ENCODE results near the gene CLECL1. TPM values are rescaled to one million over a fixed set of nuclear protein-coding genes. Genes with fewer than 3 reads are reported as not detected.

The CLECL1 gene
- total RNA-seq, 1 experiment from 2014 or later, result not detected

- TF ChIP-seq ZBTB33 (IDR thresholded peaks at IDR 0.05; ENCODE audit: extremely low read depth, insufficient replicate concordance, low read length) (no peak), ZFX (IDR thresholded peaks at IDR 0.05) (no peak), ZNF274 (IDR thresholded peaks at IDR 0.05; ENCODE audit: low read depth, low read length) (no peak)
Measured at GRCh38 chr12:9762369-9762768, 29.5 kb upstream of the CLECL1 start (continued).

GRCh38 chr12:9761419-9761781 lies 28.5 kb upstream of the CLECL1 start:
- peaks cover 64% of the 10 kb centered on the region for H3K27me3 ChIP-seq (ENCODE audit: insufficient read depth, low read length)
- no peak for DNase-seq (ENCODE audit: low read depth, low spot score)
- no peaks in the 10 kb centered on the region for H3K4me1 ChIP-seq (ENCODE audit: control insufficient read depth in 1 of 2, insufficient read depth in 2 of 2, low read length in 2 of 2)
- no TSS peak for BruUV-seq (replicated peaks)
- ChIA-PET RAD21 (ENCODE audit: low non-redundant PET in 1 of 2, low total read pairs in 2 of 2, uncharacterized antibody in 2 of 2, unreplicated experiment in 2 of 2) (no interaction called here), POLR2A (no interaction called here), CTCF (interaction anchor here (4.1 kb wide), 1 partner anchor 10 kb away, joined by 21 read pairs; no protein-coding TSS in a partner anchor)
- TF ChIP-seq CTCF (IDR thresholded peaks at IDR 0.05 in 2 of 3, conservative IDR thresholded peaks at IDR 0.05 in 1 of 3; ENCODE audit: borderline replicate concordance in 1 of 3, insufficient read depth in 1 of 3, low read depth in 2 of 3, low read length in 2 of 3) (no peak), JUND (IDR thresholded peaks at IDR 0.05) (no peak), ZFX (IDR thresholded peaks at IDR 0.05) (no peak), ATF3 (IDR thresholded peaks at IDR 0.05) (no peak), CEBPB (IDR thresholded peaks at IDR 0.05; ENCODE audit: low read depth) (no peak), YY1 (IDR thresholded peaks at IDR 0.05; ENCODE audit: extremely low read depth, insufficient replicate concordance, low read depth, low read length) (no peak), REST (IDR thresholded peaks at IDR 0.05; ENCODE audit: low read depth) (no peak)
- no peaks in the 10 kb centered on the region for H3K79me2 ChIP-seq (ENCODE audit: insufficient read depth, low read length)
- H3K9ac ChIP-seq (ENCODE audit: low read length), result no peak overlapping the region
- H3K9me3 ChIP-seq (ENCODE audit: control insufficient read depth in 1 of 2, insufficient read depth in 1 of 2, low read depth in 1 of 2, low read length in 2 of 2), result no peaks in the 10 kb centered on the region
- H4K20me1 ChIP-seq (ENCODE audit: insufficient read depth), result no peaks in the 10 kb centered on the region
- no peak overlapping the region for H2AFZ ChIP-seq (ENCODE audit: low read depth, low read length, poor library complexity, severe bottlenecking)
- no peak for ATAC-seq
- H3K9me2 ChIP-seq (ENCODE audit: insufficient read depth), result no peaks in the 10 kb centered on the region
- intact Hi-C loops (cut with micrococcal nuclease), result no loop called here
- no peak overlapping the region for H3K4me3 ChIP-seq (replicated peaks in 1 of 2; ENCODE audit: low read depth in 1 of 2, low read length in 2 of 2)
- no peak overlapping the region for H3K27ac ChIP-seq (ENCODE audit: low read depth, low read length)
- no peak overlapping the region for H3K4me2 ChIP-seq (ENCODE audit: low read length)
- no peaks in the 10 kb centered on the region for H3K36me3 ChIP-seq (ENCODE audit: control insufficient read depth in 1 of 2, insufficient read depth in 2 of 2, low read length in 2 of 2)

All from HCT116 (cell line).